Esophagus (tissue), 2 donors: ENCODE results near the gene SHANK2. TPM values are rescaled to one million over a fixed set of nuclear protein-coding genes. Genes with fewer than 3 reads are reported as not detected.

Experiments
- H3K27ac ChIP-seq, 2 donors: one replicate each; pipeline ENCODE4 v1.5.1; 2013; ENCODE audit warnings: low read depth in 2 of 2, mild to moderate bottlenecking in 2 of 2, inconsistent platforms in 1 of 2, low read length in 1 of 2, moderate library complexity in 1 of 2
- H3K27me3 ChIP-seq, 2 donors: one replicate each; pipeline ENCODE4 v1.6.1; 2013; ENCODE audit warnings: low read length in 2 of 2, control low read depth in 1 of 2, mild to moderate bottlenecking in 1 of 2; ENCODE audit not compliant: insufficient read depth in 2 of 2, control insufficient read depth in 1 of 2
- H3K36me3 ChIP-seq, 2 donors: one replicate each; pipeline ENCODE4 v1.6.1; 2013; ENCODE audit warnings: low read length in 1 of 2; ENCODE audit not compliant: control insufficient read depth in 2 of 2, insufficient read depth in 2 of 2
- H3K4me1 ChIP-seq, 2 donors: one replicate each; pipeline ENCODE4 v1.6.1; 2013; ENCODE audit warnings: low read length in 1 of 2; ENCODE audit not compliant: control insufficient read depth in 2 of 2, insufficient read depth in 2 of 2
- H3K4me3 ChIP-seq, 2 donors: one replicate each; pipeline ENCODE4 v1.5.1; 2013; ENCODE audit warnings: low read length in 2 of 2, mild to moderate bottlenecking in 2 of 2, low read depth in 1 of 2, moderate library complexity in 1 of 2
- H3K9me3 ChIP-seq, 2 donors: one replicate each; pipeline ENCODE4 v1.6.1; 2013; ENCODE audit warnings: mild to moderate bottlenecking in 2 of 2, low read depth in 1 of 2, low read length in 1 of 2, moderate library complexity in 1 of 2; ENCODE audit not compliant: control insufficient read depth in 2 of 2, insufficient read depth in 1 of 2
- WGBS, 2 donors: extraction: QIAGEN DNeasy Blood & Tissue Kit; methylation state at CpG; one replicate each; pipeline ENCODE4 v1.1.7; 2013; 5-methylcytosine and 5-hydroxymethylcytosine counted together
- polyA plus RNA-seq, 2 donors: library from polyadenylated mRNA; stranded (reverse); fragments of 200-250 nt; gene quantifications; one replicate each; pipeline ENCODE4 v1.2.3, GENCODE V29; 2013
- donor health status: healthy with polysubstance abuse.
- donor health status: Bipolar disorder and iron deficiency.

Gene SHANK2
- polyA plus RNA-seq, 2 donors: 0.84 to 4.4 TPM

- no peaks in the 10 kb centered on the region for H3K9me3 ChIP-seq
- H3K4me3 ChIP-seq: no peak overlapping the region
- no peaks in the 10 kb centered on the region for H3K4me1 ChIP-seq
- no peaks in the 10 kb centered on the region for H3K27me3 ChIP-seq
- no peak overlapping the region for H3K27ac ChIP-seq
- no peaks in the 10 kb centered on the region for H3K36me3 ChIP-seq
- 56 to 72% methylated on average over 19 of the region's 19 CpGs for WGBS, 2 donors
Measured at GRCh38 chr11:71213696-71214552, 38.5 kb downstream of the SHANK2 start.

- no peak overlapping the region for H3K27ac ChIP-seq
- no peaks in the 10 kb centered on the region for H3K27me3 ChIP-seq
- no peaks in the 10 kb centered on the region for H3K36me3 ChIP-seq
- no peaks in the 10 kb centered on the region for H3K4me1 ChIP-seq
- H3K9me3 ChIP-seq: peaks cover 3 to 5% of the 10 kb centered on the region in 2 donors
- WGBS, 2 donors: 52 to 55% methylated on average over 10 of the region's 10 CpGs
- H3K4me3 ChIP-seq: no peak overlapping the region
Measured at GRCh38 chr11:71212871-71213559, 39.4 kb downstream of the SHANK2 start.

- no peak overlapping the region for H3K27ac ChIP-seq
- no peaks in the 10 kb centered on the region for H3K4me1 ChIP-seq
- H3K36me3 ChIP-seq: no peaks in the 10 kb centered on the region
- no peak overlapping the region for H3K4me3 ChIP-seq
- 65 to 80% methylated on average over 2 of the region's 2 CpGs for WGBS, 2 donors
- H3K9me3 ChIP-seq: peaks cover 4 to 5% of the 10 kb centered on the region in 2 donors
- no peaks in the 10 kb centered on the region for H3K27me3 ChIP-seq
Measured at GRCh38 chr11:71211631-71212030, 40.7 kb downstream of the SHANK2 start.

DNA sequence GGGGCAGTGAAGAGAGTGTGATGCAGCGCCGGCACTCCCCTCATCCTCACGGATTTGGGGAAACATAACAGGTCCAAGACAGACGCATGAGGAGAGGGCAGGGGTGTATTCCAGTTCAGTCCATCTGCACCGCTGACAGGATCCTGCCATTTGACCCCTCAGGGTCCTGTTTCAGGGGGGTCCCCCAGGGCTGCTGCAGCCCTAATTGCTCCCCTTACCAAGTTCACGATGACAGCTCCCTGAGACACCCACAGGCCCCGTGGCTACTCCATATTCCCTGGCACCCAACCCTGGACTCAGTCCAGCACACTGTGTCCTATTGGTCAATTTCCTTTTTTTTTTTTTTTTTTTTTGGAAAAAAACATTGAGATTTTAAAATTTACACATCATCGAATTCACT is 41.5 kb downstream of the SHANK2 start:
- Histone ChIP-seq H3K36me3 (no peaks in the 10 kb centered on the region), H3K9me3 (peaks cover 4 to 5% of the 10 kb centered on the region in 2 donors), H3K27ac (no peak overlapping the region), H3K4me1 (no peaks in the 10 kb centered on the region), H3K4me3 (no peak overlapping the region), H3K27me3 (no peaks in the 10 kb centered on the region)
- WGBS, 2 donors: 78 to 88% methylated on average over 8 of the region's 8 CpGs

DNA sequence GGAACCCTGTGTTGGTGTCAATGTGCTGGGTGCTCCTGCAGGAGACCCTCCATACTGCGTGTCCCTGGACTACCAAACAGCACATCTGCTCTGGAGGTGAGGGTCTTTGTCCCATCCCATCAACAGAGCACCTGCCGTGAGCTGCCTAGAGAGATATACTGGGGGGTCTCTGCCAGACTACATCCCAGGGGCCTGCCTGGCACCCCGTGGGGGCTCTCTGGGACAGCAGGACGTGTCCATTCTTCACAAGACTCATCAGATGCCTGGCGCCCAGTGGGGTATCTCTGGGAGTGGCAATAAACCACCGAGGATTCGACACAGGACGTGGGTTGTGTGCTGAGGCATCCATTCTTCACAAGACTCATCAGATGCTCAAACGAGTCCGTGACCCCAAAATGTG is 42.7 kb downstream of the SHANK2 start:
- 87 to 92% methylated on average over 10 of the region's 10 CpGs for WGBS, 2 donors
- Histone ChIP-seq H3K27ac (no peak overlapping the region), H3K4me1 (no peaks in the 10 kb centered on the region), H3K4me3 (no peak overlapping the region), H3K27me3 (no peaks in the 10 kb centered on the region), H3K36me3 (no peaks in the 10 kb centered on the region), H3K9me3 (peaks cover 4 to 5% of the 10 kb centered on the region in 2 donors)

- 86 to 90% methylated on average over 7 of the region's 7 CpGs for WGBS, 2 donors
- no peaks in the 10 kb centered on the region for H3K27me3 ChIP-seq
- no peak overlapping the region for H3K27ac ChIP-seq
- H3K9me3 ChIP-seq: peaks cover 4 to 5% of the 10 kb centered on the region in 2 donors
- no peaks in the 10 kb centered on the region for H3K4me1 ChIP-seq
- no peak overlapping the region for H3K4me3 ChIP-seq
- no peaks in the 10 kb centered on the region for H3K36me3 ChIP-seq
Measured at GRCh38 chr11:71209181-71209580, 43.2 kb downstream of the SHANK2 start.

DNA sequence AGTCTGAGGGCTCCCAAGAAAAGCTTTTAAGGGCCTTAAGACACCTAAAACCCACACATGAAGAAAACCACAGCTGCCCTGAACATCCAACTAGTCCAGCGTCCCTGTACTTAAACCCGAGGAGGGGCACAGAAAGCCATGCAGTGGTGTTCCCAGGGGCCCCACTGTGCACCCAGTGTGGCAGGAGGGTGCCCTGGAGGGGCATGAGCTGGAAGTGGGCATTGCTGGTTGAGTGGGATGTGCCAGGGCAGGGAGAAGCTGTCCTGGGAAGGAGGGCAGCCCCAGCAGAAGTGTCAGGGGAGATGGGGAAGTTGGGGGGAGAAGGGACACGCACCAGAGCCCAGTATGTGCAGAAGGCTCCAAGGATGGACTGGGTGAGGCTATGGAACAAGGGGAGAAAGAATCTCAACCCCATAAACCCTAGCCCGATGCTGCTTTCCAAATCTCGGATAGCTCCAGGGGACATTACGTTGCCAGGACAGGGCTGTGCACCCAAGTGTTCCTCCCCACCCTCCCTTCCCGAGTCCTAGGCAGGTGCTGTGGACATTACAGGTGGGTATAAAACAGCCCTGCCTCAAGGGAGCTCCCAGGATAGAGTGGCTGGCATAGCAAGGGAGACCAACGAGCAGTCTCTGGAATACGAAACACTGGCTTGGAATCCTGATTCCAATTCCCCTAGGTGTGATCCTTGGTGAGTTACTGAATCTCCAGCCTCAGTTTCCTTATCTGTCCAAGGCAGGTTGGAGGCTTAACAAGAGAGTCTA is 44.2 kb downstream of the SHANK2 start:
- Histone ChIP-seq H3K27me3 (no peaks in the 10 kb centered on the region), H3K4me3 (no peak overlapping the region), H3K4me1 (no peaks in the 10 kb centered on the region), H3K9me3 (peaks cover 4 to 5% of the 10 kb centered on the region in 2 donors), H3K27ac (no peak overlapping the region), H3K36me3 (no peaks in the 10 kb centered on the region)
- WGBS, 2 donors: 87 to 89% methylated on average over 9 of the region's 9 CpGs

- Histone ChIP-seq H3K4me1 (no peaks in the 10 kb centered on the region), H3K4me3 (no peak overlapping the region), H3K36me3 (no peaks in the 10 kb centered on the region), H3K9me3 (peaks cover 4 to 5% of the 10 kb centered on the region in 2 donors), H3K27ac (no peak overlapping the region), H3K27me3 (no peaks in the 10 kb centered on the region)
- 83 to 90% methylated on average over 7 of the region's 7 CpGs for WGBS, 2 donors
Measured at GRCh38 chr11:71207563-71207962, 44.8 kb downstream of the SHANK2 start.

DNA sequence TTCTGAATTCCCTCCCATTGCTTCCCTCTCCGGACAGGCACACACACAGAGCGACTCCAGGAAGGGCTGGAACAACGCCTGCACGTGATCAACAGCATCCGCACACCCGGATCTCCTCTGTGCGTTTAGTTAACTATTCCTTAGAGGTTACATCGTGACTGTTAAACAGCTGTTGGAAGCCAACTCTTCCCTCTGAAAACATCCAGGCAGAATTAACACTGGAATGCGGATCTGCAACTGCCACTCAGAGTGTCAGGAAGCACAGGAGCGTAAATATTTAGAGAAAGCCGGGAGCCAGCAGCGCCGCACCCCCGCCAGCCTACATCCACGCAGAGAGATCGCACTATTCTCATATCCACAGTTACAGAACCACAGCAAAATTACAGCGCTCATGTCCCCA is 46.2 kb downstream of the SHANK2 start:
- WGBS, 2 donors: 16 to 25% methylated on average over 17 of the region's 17 CpGs
- Histone ChIP-seq H3K27ac (no peak overlapping the region), H3K9me3 (peaks cover 4 to 5% of the 10 kb centered on the region in 2 donors), H3K27me3 (no peaks in the 10 kb centered on the region), H3K4me3 (no peak overlapping the region), H3K4me1 (no peaks in the 10 kb centered on the region), H3K36me3 (no peaks in the 10 kb centered on the region)
